ENCODE measurements around the gene ZSCAN29. TPM values are rescaled to one million over a fixed set of nuclear protein-coding genes. Genes with fewer than 3 reads are reported as not detected.

ZSCAN29 gene
- total and polyA plus RNA-seq, 2 of the 13 experiments (the other 11 are each of a cell fraction or from before 2014, with no cell fraction given) = 8.3 to 27.4 TPM

- Histone ChIP-seq H3K9ac (ENCODE audit: insufficient read depth, low read depth, low read length) (no peak overlapping the region), H3K9me3 (ENCODE audit: low read length) (no peaks in the 10 kb centered on the region), H3K27me3 (ENCODE audit: control insufficient read depth in 1 of 2, insufficient read depth in 2 of 2, low read length in 2 of 2) (no peaks in the 10 kb centered on the region), H3K4me2 (ENCODE audit: low read depth, low read length) (no peak overlapping the region), H3K36me3 (replicated peaks in 1 of 2; ENCODE audit: control insufficient read depth in 1 of 2, insufficient read depth in 2 of 2, low read length in 2 of 2) (peaks cover 18 to 55% of the 10 kb centered on the region in 2 experiments), H3K27ac (ENCODE audit: extremely low read length, insufficient read depth, low read length) (no peak overlapping the region), H4K20me1 (ENCODE audit: insufficient read depth, low read length) (no peaks in the 10 kb centered on the region), H2AFZ (ENCODE audit: low read length) (no peak overlapping the region), H3K4me1 (ENCODE audit: insufficient read depth, low read length) (no peaks in the 10 kb centered on the region), H3K79me2 (ENCODE audit: insufficient read depth, low read length) (no peaks in the 10 kb centered on the region), H3K4me3 (replicated peaks in 1 of 3; ENCODE audit: insufficient read depth in 1 of 3, low read depth in 2 of 3, low read length in 3 of 3) (no peak overlapping the region)
- intact Hi-C loops (cut with micrococcal nuclease; ENCODE audit: unreplicated experiment) = no loop called here
- WGBS (ENCODE audit: low lambda C conversion rate) = 100% methylated on average over 1 of the region's 1 CpG
- in situ Hi-C loops (cut with HindIII; ENCODE audit: extremely low pct_ligation_motif_present, low pct_unique_long_range_greater_than_20kb) = no loop called here
- FAIRE-seq (no peak), DNase-seq (ENCODE audit: low spot score) (no peak), ATAC-seq (no peak)
- ChIA-PET CTCF (ENCODE audit: low intra/inter-chr PET ratio, low total read pairs) (no interaction called here), POLR2A (no interaction called here)
- no TSS peak for BruUV-seq (replicated peaks)
- TF ChIP-seq ZBTB4 (CRISPR knock-in tag; IDR thresholded peaks at IDR 0.05; ENCODE audit: borderline replicate concordance) (no peak), HOXA5 (CRISPR knock-in tag; IDR thresholded peaks at IDR 0.05) (no peak), CEBPB (IDR thresholded peaks at IDR 0.05; ENCODE audit: borderline replicate concordance, low read depth, low read length) (no peak), KDM4B (CRISPR knock-in tag; IDR thresholded peaks at IDR 0.05) (no peak), GRHL1 (CRISPR knock-in tag; conservative IDR thresholded peaks at IDR 0.05) (no peak), HHEX (CRISPR knock-in tag; IDR thresholded peaks at IDR 0.05) (no peak), ZNF674 (CRISPR knock-in tag; IDR thresholded peaks at IDR 0.05; ENCODE audit: low read depth) (no peak)
Observed at GRCh38 chr15:43412096-43412495, 41.3 kb upstream of the ZSCAN29 start.

All from HepG2 (cell line).